Duodenal mucosa (tissue), 2 donors: ENCODE data around the gene CCDC138.

Experiments used
- H3K27ac ChIP-seq: one replicate; pipeline ENCODE4 v1.7.0; 2013; ENCODE audit warnings: low read depth, low read length
- H3K27me3 ChIP-seq, 2 donors: one replicate each; pipeline ENCODE4 v1.7.0; 2013; ENCODE audit warnings: low read length in 2 of 2, control low read depth in 1 of 2; ENCODE audit not compliant: insufficient read depth in 2 of 2, control insufficient read depth in 1 of 2
- H3K36me3 ChIP-seq, 2 donors: one replicate each; pipeline ENCODE4 v1.7.0; 2013; ENCODE audit warnings: low read length in 2 of 2, control low read depth in 1 of 2; ENCODE audit not compliant: insufficient read depth in 2 of 2, control insufficient read depth in 1 of 2
- H3K4me1 ChIP-seq, 2 donors: one replicate each; pipeline ENCODE4 v1.7.0; 2013; ENCODE audit warnings: low read length in 2 of 2, control low read depth in 1 of 2; ENCODE audit not compliant: insufficient read depth in 2 of 2, control insufficient read depth in 1 of 2
- H3K4me3 ChIP-seq, 2 donors: one replicate each; pipeline ENCODE4 v1.7.0; 2013; ENCODE audit warnings: low read length in 2 of 2, low read depth in 1 of 2
- H3K9ac ChIP-seq, 2 donors: one replicate each; pipeline ENCODE4 v1.7.0; 2013; ENCODE audit warnings: low read length in 2 of 2, low read depth in 1 of 2
- H3K9me3 ChIP-seq, 2 donors: one replicate each; pipeline ENCODE4 v1.7.0; 2013; ENCODE audit warnings: low read length in 2 of 2, control low read depth in 1 of 2; ENCODE audit not compliant: control insufficient read depth in 1 of 2

The CCDC138 gene

GRCh38 chr2:108922141-108922915, 135.8 kb downstream of the CCDC138 start:
- Histone ChIP-seq H3K9me3 (no peaks in the 10 kb centered on the region), H3K4me1 (peaks cover 5 to 8% of the 10 kb centered on the region in 2 donors), H3K27me3 (no peaks in the 10 kb centered on the region), H3K36me3 (no peaks in the 10 kb centered on the region), H3K27ac (no peak overlapping the region), H3K9ac (no peak overlapping the region), H3K4me3 (no peak overlapping the region)

GRCh38 chr2:108923019-108923700, 136.6 kb downstream of the CCDC138 start:
- Histone ChIP-seq H3K27ac (no peak overlapping the region), H3K4me1 (peaks cover 0 to under 1% of the 10 kb centered on the region in 2 donors), H3K4me3 (no peak overlapping the region), H3K27me3 (no peaks in the 10 kb centered on the region), H3K36me3 (no peaks in the 10 kb centered on the region), H3K9ac (no peak overlapping the region), H3K9me3 (no peaks in the 10 kb centered on the region)

- H3K27me3 ChIP-seq: no peaks in the 10 kb centered on the region
- H3K9me3 ChIP-seq: no peaks in the 10 kb centered on the region
- H3K27ac ChIP-seq: no peak overlapping the region
- H3K9ac ChIP-seq: no peak overlapping the region
- no peaks in the 10 kb centered on the region for H3K4me1 ChIP-seq
- no peaks in the 10 kb centered on the region for H3K36me3 ChIP-seq
- H3K4me3 ChIP-seq: no peak overlapping the region
Measured at GRCh38 chr2:108923736-108924579, 137.4 kb downstream of the CCDC138 start.

DNA sequence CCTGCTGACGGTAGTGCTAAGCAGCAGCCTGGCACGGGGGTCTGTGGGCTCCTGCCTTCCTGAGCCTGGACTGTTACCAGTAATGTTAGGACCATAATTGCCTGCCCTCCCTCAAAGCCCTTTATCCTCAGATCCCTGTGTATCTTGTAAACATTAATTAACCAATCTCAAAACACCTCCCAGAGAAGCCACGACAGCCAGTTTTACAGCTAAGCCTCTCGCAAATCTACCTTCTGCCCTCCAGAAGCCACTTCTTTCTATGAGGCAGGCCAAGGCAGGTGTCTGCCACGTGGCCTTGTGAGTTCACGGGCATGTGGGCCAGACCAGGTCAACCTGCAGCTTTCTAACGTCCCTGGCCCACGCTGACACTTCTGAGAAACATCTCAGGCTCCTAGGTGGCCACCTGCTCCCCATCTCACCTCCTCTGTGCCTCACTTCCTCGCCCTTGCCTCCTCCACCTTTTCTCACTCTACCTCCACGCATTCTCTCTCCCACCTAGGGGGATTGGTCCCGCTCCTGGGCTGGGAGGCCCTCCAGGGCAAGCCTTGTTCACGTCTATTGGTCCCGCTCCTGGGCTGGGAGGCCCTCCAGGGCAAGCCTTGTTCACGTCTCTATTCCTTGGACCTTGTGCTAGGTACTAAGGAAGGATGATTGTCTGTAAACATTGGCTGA, 138.1 kb downstream of the CCDC138 start:
- H3K4me3 ChIP-seq: no peak overlapping the region
- no peaks in the 10 kb centered on the region for H3K36me3 ChIP-seq
- no peak overlapping the region for H3K9ac ChIP-seq
- H3K4me1 ChIP-seq: no peaks in the 10 kb centered on the region
- H3K27me3 ChIP-seq: no peaks in the 10 kb centered on the region
- no peak overlapping the region for H3K27ac ChIP-seq
- H3K9me3 ChIP-seq: no peaks in the 10 kb centered on the region

DNA sequence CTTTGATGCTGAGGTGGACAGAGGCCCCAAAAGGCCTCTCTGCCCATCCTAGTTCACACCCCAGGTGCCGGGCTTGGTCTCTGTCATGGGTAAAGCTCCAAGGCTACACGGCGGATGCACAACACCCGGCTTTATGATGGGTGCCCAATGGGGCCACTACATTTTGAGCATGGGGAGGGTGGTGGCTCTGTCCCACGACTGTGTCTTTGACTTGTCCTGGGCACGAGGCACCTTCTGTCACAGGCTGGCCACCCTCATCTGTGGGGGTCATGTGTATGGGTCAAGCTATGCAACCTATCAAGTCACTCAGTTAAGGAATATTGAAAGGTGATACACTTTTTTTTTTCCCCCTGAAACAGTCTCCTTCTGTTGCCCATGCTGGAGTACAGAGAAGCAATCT, 138.7 kb downstream of the CCDC138 start:
- Histone ChIP-seq H3K4me1 (no peaks in the 10 kb centered on the region), H3K9me3 (no peaks in the 10 kb centered on the region), H3K36me3 (no peaks in the 10 kb centered on the region), H3K9ac (no peak overlapping the region), H3K27me3 (no peaks in the 10 kb centered on the region), H3K27ac (no peak overlapping the region), H3K4me3 (no peak overlapping the region)

DNA sequence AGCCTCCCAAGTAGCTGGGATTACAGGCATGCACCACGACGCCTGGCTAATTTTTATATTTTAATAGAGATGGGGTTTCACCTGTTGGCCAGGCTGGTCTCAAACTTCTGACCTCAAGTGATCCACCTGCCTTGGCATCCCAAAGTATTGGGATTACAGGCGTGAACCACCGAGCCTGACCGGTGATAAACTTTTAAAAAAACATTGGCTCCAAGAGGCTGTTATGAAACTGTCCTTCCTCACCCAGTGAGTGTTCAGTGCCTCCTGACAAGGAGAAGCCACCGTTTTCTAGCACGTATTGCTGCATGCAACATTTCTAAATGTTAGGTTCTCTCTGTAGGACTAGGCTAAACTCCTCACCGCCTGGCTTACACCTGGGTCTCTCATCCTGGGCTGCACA, 139.2 kb downstream of the CCDC138 start:
- H3K27ac ChIP-seq: no peak overlapping the region

More for the DNA sequence above, 139.2 kb downstream of the CCDC138 start:
- Histone ChIP-seq H3K9me3 (no peaks in the 10 kb centered on the region), H3K27me3 (no peaks in the 10 kb centered on the region), H3K36me3 (no peaks in the 10 kb centered on the region), H3K4me3 (no peak overlapping the region), H3K9ac (no peak overlapping the region), H3K4me1 (no peaks in the 10 kb centered on the region)
